H1 (cell line): ENCODE measurements around the gene AGRN. TPM values are rescaled to one million over a fixed set of nuclear protein-coding genes. Genes with fewer than 3 reads are reported as not detected.
A peak's percentile ranks its signal among the peaks of the same experiment; 100 is the strongest.

Experiments used
- CTCF ChIA-PET: fragments of 300-600 bp; sonication (Branson Sonifier 250); formaldehyde crosslinking; loops from one replicate; lab custom pipeline; 2021; ENCODE audit not compliant: partially characterized antibody; lab: Charles Lee
- POLR2A ChIA-PET: fragments of 300-600 bp; sonication (Branson Sonifier 250); formaldehyde crosslinking; loops from one replicate; lab custom pipeline; 2021; ENCODE audit warnings: inconsistent platforms; ENCODE audit not compliant: partially characterized antibody; lab: Charles Lee
- DNase-seq, 2 experiments: peaks; one replicate each; pipeline versions ENCODE4 v3.0.0 to v3.0.0-alpha.2; 2010 to 2022; ENCODE audit warnings: low spot score in 2 of 2, low read depth in 1 of 2, mixed read lengths in 1 of 2
- FAIRE-seq: peaks from 2 replicates; lab custom pipeline; 2011; peaks lifted over from hg19 to GRCh38; lab: Jason Lieb, UNC
- H2AFZ ChIP-seq: 2 replicates; pipeline ENCODE4 v1.8.1; 2012; ENCODE audit warnings: low read length, inconsistent platforms
- H2AK5ac ChIP-seq: 2 replicates; pipeline ENCODE4 v1.6.1; 2013; ENCODE audit warnings: low read depth, low read length
- H2BK120ac ChIP-seq: replicated peaks from 2 replicates; pipeline ENCODE3; 2013; ENCODE audit warnings: low read depth, low read length, inconsistent platforms
- H2BK12ac ChIP-seq: 2 replicates; pipeline ENCODE4 v1.6.1; 2013; ENCODE audit warnings: low read depth, low read length
- H2BK15ac ChIP-seq: 2 replicates; pipeline ENCODE4 v1.6.1; 2013; ENCODE audit warnings: low read length
- H2BK20ac ChIP-seq: 2 replicates; pipeline ENCODE4 v1.6.1; 2013; ENCODE audit warnings: low read length
- H2BK5ac ChIP-seq: 2 replicates; pipeline ENCODE4 v1.6.1; 2013; ENCODE audit warnings: low read depth, low read length
- H3K14ac ChIP-seq: 2 replicates; pipeline ENCODE4 v1.6.1; 2013; ENCODE audit warnings: inconsistent platforms; ENCODE audit not compliant: insufficient read length
- H3K18ac ChIP-seq: 2 replicates; pipeline ENCODE4 v1.6.1; 2013; ENCODE audit warnings: low read length; ENCODE audit errors: extremely low read depth
- H3K23ac ChIP-seq: 2 replicates; pipeline ENCODE4 v1.6.1; 2013; ENCODE audit warnings: inconsistent platforms; ENCODE audit not compliant: insufficient read length
- H3K23me2 ChIP-seq: 2 replicates; pipeline ENCODE4 v1.6.1; 2013; ENCODE audit warnings: low read depth, low read length
- H3K27ac ChIP-seq: 2 replicates; pipeline ENCODE4 v1.6.1; 2011; ENCODE audit warnings: low read depth, low read length, inconsistent platforms
- H3K27me3 ChIP-seq, 4 experiments: replicated peaks in 1 of 4; 1 replicate in 1 of 4; 2 replicates in 3 of 4; pipeline versions ENCODE4 v1.6.1 to v1.8.1; 2011 to 2013; ENCODE audit warnings: low read length in 3 of 4, mild to moderate bottlenecking in 3 of 4, inconsistent platforms in 2 of 4, mixed read lengths in 2 of 4, moderate library complexity in 1 of 4; ENCODE audit not compliant: control insufficient read depth in 3 of 4, insufficient read depth in 3 of 4; ENCODE audit errors: extremely low read depth in 1 of 4
- H3K36me3 ChIP-seq, 4 experiments: 2 replicates each; pipeline versions ENCODE4 v1.6.1 to v1.8.1; 2011 to 2013; ENCODE audit warnings: mild to moderate bottlenecking in 4 of 4, low read length in 3 of 4, moderate library complexity in 2 of 4, control low read depth in 1 of 4, inconsistent platforms in 1 of 4; ENCODE audit not compliant: insufficient read depth in 4 of 4, control insufficient read depth in 2 of 4
- H3K4ac ChIP-seq: replicated peaks from 2 replicates; pipeline ENCODE3; 2013; ENCODE audit warnings: low read length, low read depth, mixed read lengths, inconsistent platforms; ENCODE audit not compliant: insufficient read length
- H3K4me1 ChIP-seq, 4 experiments: replicated peaks in 1 of 4; 1 replicate in 1 of 4; 2 replicates in 3 of 4; pipeline versions ENCODE4 v1.6.1 to v1.8.1; 2011 to 2013; ENCODE audit warnings: low read length in 3 of 4, inconsistent platforms in 2 of 4, mixed read lengths in 1 of 4; ENCODE audit not compliant: insufficient read depth in 4 of 4, control insufficient read depth in 3 of 4
- H3K4me2 ChIP-seq, 2 experiments: 2 replicates each; pipeline versions ENCODE4 v1.6.1 to v1.8.1; 2011 to 2013; ENCODE audit warnings: low read depth in 2 of 2, low read length in 2 of 2, control low read depth in 1 of 2, inconsistent platforms in 1 of 2, mild to moderate bottlenecking in 1 of 2; ENCODE audit not compliant: insufficient read depth in 1 of 2
- H3K4me3 ChIP-seq, 4 experiments: fragments of 200-600, 300-600 bp in 1 of 4; sonication (generic), shearing (Covaris generic), sonication (Bioruptor Twin) in 1 of 4; 2 replicates each; pipeline versions ENCODE4 v1.5.1 to v1.8.1; 2011 to 2016; ENCODE audit warnings: low read length in 4 of 4, low read depth in 3 of 4, control low read depth in 2 of 4, inconsistent platforms in 2 of 4, mild to moderate bottlenecking in 2 of 4, mixed read lengths in 1 of 4, moderate library complexity in 1 of 4; ENCODE audit not compliant: insufficient read depth in 2 of 4; ENCODE audit errors: extremely low read depth in 1 of 4
- H3K56ac ChIP-seq: replicated peaks from 2 replicates; pipeline ENCODE3; 2013; ENCODE audit warnings: low read depth, mild to moderate bottlenecking, mixed read lengths, low read length, inconsistent platforms; ENCODE audit not compliant: insufficient read length
- H3K79me1 ChIP-seq: 2 replicates; pipeline ENCODE4 v1.6.1; 2013; ENCODE audit warnings: low read depth, low read length, control low read depth
- H3K79me2 ChIP-seq, 2 experiments: 2 replicates each; pipeline versions ENCODE4 v1.6.1 to v1.8.1; 2012 to 2013; ENCODE audit warnings: low read length in 2 of 2, mild to moderate bottlenecking in 2 of 2, inconsistent platforms in 1 of 2; ENCODE audit not compliant: insufficient read depth in 2 of 2, control insufficient read depth in 1 of 2
- H3K9ac ChIP-seq, 4 experiments: replicated peaks in 1 of 4; 1 replicate in 1 of 4; 2 replicates in 3 of 4; pipeline versions ENCODE4 v1.6.1 to v1.8.1; 2011 to 2013; ENCODE audit warnings: low read depth in 3 of 4, low read length in 3 of 4, control low read depth in 2 of 4, mild to moderate bottlenecking in 2 of 4, moderate library complexity in 2 of 4, inconsistent platforms in 1 of 4; ENCODE audit errors: extremely low read depth in 1 of 4
- H3K9me3 ChIP-seq, 2 experiments: 2 replicates each; pipeline versions ENCODE4 v1.6.1 to v1.8.1; 2012 to 2013; ENCODE audit warnings: mild to moderate bottlenecking in 2 of 2, moderate library complexity in 2 of 2, control low read depth in 1 of 2, inconsistent platforms in 1 of 2, low read depth in 1 of 2, low read length in 1 of 2, mixed read lengths in 1 of 2; ENCODE audit not compliant: insufficient read depth in 2 of 2
- H4K20me1 ChIP-seq, 2 experiments: replicated peaks in 1 of 2; 2 replicates each; pipeline versions ENCODE3 to v1.8.1; 2011 to 2013; ENCODE audit warnings: inconsistent platforms in 2 of 2, low read length in 2 of 2, mild to moderate bottlenecking in 1 of 2; ENCODE audit not compliant: insufficient read depth in 2 of 2, control insufficient read depth in 1 of 2
- H4K5ac ChIP-seq: 2 replicates; pipeline ENCODE4 v1.6.1; 2013; ENCODE audit warnings: low read length, low read depth, mixed read lengths, inconsistent platforms; ENCODE audit not compliant: insufficient read length
- H4K8ac ChIP-seq: 2 replicates; pipeline ENCODE4 v1.8.0; 2013; ENCODE audit warnings: mild to moderate bottlenecking, moderate library complexity, low read length, inconsistent platforms; ENCODE audit not compliant: insufficient read depth; ENCODE audit errors: extremely low read depth
- H4K91ac ChIP-seq: replicated peaks from 2 replicates; pipeline ENCODE3; 2013; ENCODE audit warnings: low read length, mixed read lengths, inconsistent platforms; ENCODE audit not compliant: insufficient read length
- E2F6 ChIP-seq: IDR thresholded peaks from 2 replicates; pipeline ENCODE4 v1.6.1; 2012; ENCODE audit warnings: inconsistent platforms
- SP4 ChIP-seq: IDR thresholded peaks from 2 replicates; pipeline ENCODE4 v1.6.1; 2012; ENCODE audit warnings: low read length, inconsistent platforms
- WGBS, 2 experiments: shearing (Covaris generic) in 1 of 2; methylation state at CpG; one replicate each; pipeline versions ENCODE4 v1.1.6 to v1.1.7; 2013 to 2015; ENCODE audit warnings: low lambda C conversion rate in 2 of 2, mixed read lengths in 2 of 2, inconsistent platforms in 1 of 2, low coverage in 1 of 2, missing lambda C conversion rate in 1 of 2; ENCODE audit not compliant: insufficient replicate concordance in 2 of 2, insufficient coverage in 1 of 2, insufficient read length in 1 of 2; ENCODE audit errors: extremely low coverage in 1 of 2, missing lambda C conversion rate in 1 of 2; 5-methylcytosine and 5-hydroxymethylcytosine counted together
- polyA plus RNA-seq, 7 experiments: library from polyadenylated mRNA; depleted of rRNA in 3 of 7; stranded (reverse) in 5 of 7; unstranded in 2 of 7; fragments of >200 nt in 5 of 7; fragments of 200-250 nt in 2 of 7; gene quantifications; 1 replicate in 5 of 7; 2 replicates in 1 of 7; 4 replicates in 1 of 7; pipeline versions ENCODE4 v1.2.1 to v1.2.3, GENCODE V29; 2011 to 2013; ENCODE audit warnings: missing spikeins in 2 of 7, mixed read lengths in 2 of 7
- total RNA-seq: library from RNA; stranded (reverse); fragmentation: NEBNext Ultra II Directional; extraction: Animal tissue kit (Norgen Biotek cat#: 25700); gene quantifications from 2 replicates; pipeline ENCODE4 v1.2.1, GENCODE V29; 2021

AGRN gene
- total and polyA plus RNA-seq, 2 of the 8 experiments (the other 6 are each of a cell fraction or from before 2014, with no cell fraction given) = 52.3 to 155 TPM

GRCh38 chr1:996851-997712 lies 22.8 kb upstream of the AGRN start:
- Histone ChIP-seq H4K20me1 (peaks cover 0 to 6% of the 10 kb centered on the region in 2 experiments), H3K4ac (no peak overlapping the region), H3K79me2 (no peaks in the 10 kb centered on the region), H3K23me2 (peaks cover 13% of the 10 kb centered on the region; the same call in 1 of the 2 replicates), H2BK20ac (no peak overlapping the region), H3K4me1 (peaks cover 0 to 22% (median 12%) of the 10 kb centered on the region in 4 experiments; a peak in 6 of 7 replicates), H2BK120ac (no peak overlapping the region), H2BK15ac (no peak overlapping the region), H3K27me3 (peaks cover 47 to 79% (median 67%) of the 10 kb centered on the region in 4 experiments), H2AFZ (no peak overlapping the region), H3K79me1 (no peaks in the 10 kb centered on the region), H3K9ac (no peak overlapping the region), H4K91ac (no peak overlapping the region), H3K23ac (no peak overlapping the region), H2BK12ac (no peak overlapping the region), H3K9me3 (no peaks in the 10 kb centered on the region; a peak in 1 of 4 replicates), H2BK5ac (no peak overlapping the region), H3K4me2 (peak overlapping the region in 1 of 2 experiments; percentile 56; a peak in 1 of 4 replicates), H3K4me3 (peak overlapping the region in 1 of 4 experiments; percentile 77; a peak in 1 of 8 replicates), H3K27ac (no peak overlapping the region), H3K18ac (no peak overlapping the region; the same call in 1 of the 2 replicates), H2AK5ac (no peak overlapping the region), H3K56ac (no peak overlapping the region), H4K8ac (peak overlapping the region; percentile 79), H4K5ac (no peak overlapping the region), H3K36me3 (peaks cover 0 to 18% (median 0%) of the 10 kb centered on the region in 4 experiments; a peak in 1 of 8 replicates), H3K14ac (no peak overlapping the region)
- DNase-seq = no peak
- POLR2A ChIA-PET = interaction anchor here (1.0 to 2.6 kb wide), 6 partner anchors 15 to 58 kb away, joined by 3 to 20 read pairs (median 4); partner anchors contain the start of gene PERM1
- CTCF ChIA-PET = interaction anchor here (0.6 to 3.6 kb wide), 10 partner anchors 10 to 83 kb away, joined by 3 to 40 read pairs (median 4); partner anchors contain the start of genes AGRN and PERM1
- no peak for FAIRE-seq
- 66% methylated on average over 13 of the region's 24 CpGs; no CpG with 5 or more reads in 1 of the 2 experiments for WGBS, 2 experiments
- peak; percentile 53; the same call in 1 of the 2 replicates for TF ChIP-seq E2F6
- no peak for TF ChIP-seq SP4
